Mucosa of rectum (tissue), 2 donors: Measurements from ENCODE around the gene TCF12.

ENCODE experiments used
- H3K27ac ChIP-seq, 2 donors: one replicate each; pipeline ENCODE4 v1.7.0; 2013; ENCODE audit warnings: inconsistent platforms in 2 of 2, low read depth in 2 of 2, low read length in 2 of 2
- H3K27me3 ChIP-seq, 2 donors: one replicate each; pipeline ENCODE4 v1.7.0; 2013; ENCODE audit warnings: low read length in 2 of 2; ENCODE audit not compliant: control insufficient read depth in 2 of 2, insufficient read depth in 2 of 2
- H3K36me3 ChIP-seq, 2 donors: one replicate each; pipeline ENCODE4 v1.7.0; 2013; ENCODE audit warnings: low read length in 2 of 2; ENCODE audit not compliant: control insufficient read depth in 2 of 2, insufficient read depth in 2 of 2
- H3K4me1 ChIP-seq, 2 donors: one replicate each; pipeline ENCODE4 v1.7.0; 2013; ENCODE audit warnings: low read length in 2 of 2, mild to moderate bottlenecking in 1 of 2; ENCODE audit not compliant: control insufficient read depth in 2 of 2, insufficient read depth in 2 of 2
- H3K4me3 ChIP-seq, 2 donors: one replicate each; pipeline ENCODE4 v1.7.0; 2013; ENCODE audit warnings: low read length in 2 of 2
- H3K9ac ChIP-seq, 2 donors: one replicate each; pipeline ENCODE4 v1.7.0; 2013; ENCODE audit warnings: low read length in 2 of 2, low read depth in 1 of 2, mild to moderate bottlenecking in 1 of 2
- H3K9me3 ChIP-seq, 2 donors: one replicate each; pipeline ENCODE4 v1.7.0; 2013; ENCODE audit warnings: low read length in 2 of 2; ENCODE audit not compliant: control insufficient read depth in 2 of 2
- donor health status: healthy.
- donor health status: Normal muscosa, but diverticular disease.

The TCF12 gene

DNA sequence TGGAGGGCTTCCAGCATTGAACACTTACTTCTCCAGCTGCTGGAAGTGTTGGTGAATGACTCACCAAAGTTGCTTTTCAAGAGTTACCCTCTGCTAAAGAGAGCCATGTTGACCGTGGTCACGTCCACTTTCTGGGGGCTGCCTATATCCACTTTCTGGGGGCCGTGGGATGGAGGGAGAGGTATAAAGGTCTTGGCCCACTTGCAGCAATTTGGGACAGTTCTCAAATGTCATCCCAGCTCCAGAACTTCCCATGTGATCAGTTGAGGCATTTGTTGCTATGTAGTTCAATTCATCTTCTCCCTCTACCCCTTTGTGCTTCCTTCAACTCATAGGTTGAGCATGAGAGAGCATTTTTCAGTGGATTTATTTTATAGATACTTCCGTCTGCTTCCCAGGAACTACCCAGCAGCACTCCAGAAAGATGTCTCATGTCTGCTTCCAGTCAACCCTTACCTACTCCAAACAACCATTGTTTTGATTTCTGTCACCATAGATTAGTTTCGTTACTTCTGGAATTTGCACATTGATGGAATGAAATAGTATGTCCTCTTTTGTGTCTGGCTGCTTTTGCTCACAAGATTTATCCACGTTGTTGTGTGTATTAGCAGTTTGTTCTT, 130.6 kb downstream of the TCF12 start:
- H3K27me3 ChIP-seq, result no peaks in the 10 kb centered on the region
- no peak overlapping the region for H3K27ac ChIP-seq
- no peak overlapping the region for H3K9ac ChIP-seq
- H3K4me1 ChIP-seq, result peaks cover 4% of the 10 kb centered on the region in 2 donors
- H3K36me3 ChIP-seq, result no peaks in the 10 kb centered on the region
- no peak overlapping the region for H3K4me3 ChIP-seq
- no peaks in the 10 kb centered on the region for H3K9me3 ChIP-seq

GRCh38 chr15:57053470-57053869, 135.0 kb downstream of the TCF12 start:
- no peak overlapping the region for H3K4me3 ChIP-seq
- peaks cover 5 to 13% of the 10 kb centered on the region in 2 donors for H3K4me1 ChIP-seq
- no peak overlapping the region for H3K9ac ChIP-seq
- no peaks in the 10 kb centered on the region for H3K27me3 ChIP-seq
- no peaks in the 10 kb centered on the region for H3K9me3 ChIP-seq
- H3K36me3 ChIP-seq, result no peaks in the 10 kb centered on the region
- H3K27ac ChIP-seq, result no peak overlapping the region

DNA sequence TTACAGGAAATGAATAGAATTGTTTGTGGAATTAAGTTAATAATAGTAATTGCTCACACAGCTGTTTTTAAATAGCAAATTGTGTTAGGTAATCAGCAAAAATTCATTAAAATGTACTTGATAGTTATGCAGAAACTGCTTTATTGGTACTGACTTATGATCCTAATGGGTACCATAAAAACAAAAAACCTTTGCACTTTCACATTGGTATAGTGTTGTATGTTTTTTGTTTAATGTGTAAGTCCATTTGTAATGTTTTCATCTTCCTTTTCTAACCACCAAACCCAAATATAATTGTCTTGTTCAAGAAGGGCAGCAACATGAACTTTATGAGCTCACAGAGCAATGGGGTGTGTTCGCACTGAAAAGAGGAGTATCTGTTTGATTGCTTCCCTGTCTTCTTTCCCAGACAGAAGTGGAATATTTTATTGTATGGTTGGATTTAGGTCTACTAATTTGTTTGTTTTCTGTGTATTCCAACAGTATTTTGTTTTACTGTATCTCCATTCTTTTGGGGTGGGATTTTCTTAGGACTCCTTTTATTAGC, 135.8 kb downstream of the TCF12 start:
- no peak overlapping the region for H3K4me3 ChIP-seq
- H3K9ac ChIP-seq, result no peak overlapping the region
- no peak overlapping the region for H3K27ac ChIP-seq
- H3K4me1 ChIP-seq, result peaks cover 5 to 13% of the 10 kb centered on the region in 2 donors
- no peaks in the 10 kb centered on the region for H3K9me3 ChIP-seq
- no peaks in the 10 kb centered on the region for H3K27me3 ChIP-seq
- no peaks in the 10 kb centered on the region for H3K36me3 ChIP-seq

GRCh38 chr15:57056357-57056756, 137.9 kb downstream of the TCF12 start:
- Histone ChIP-seq H3K9me3 (no peaks in the 10 kb centered on the region), H3K27ac (no peak overlapping the region), H3K27me3 (no peaks in the 10 kb centered on the region), H3K9ac (no peak overlapping the region), H3K4me1 (peaks cover 3 to 13% of the 10 kb centered on the region in 2 donors), H3K4me3 (no peak overlapping the region), H3K36me3 (no peaks in the 10 kb centered on the region)

- H3K36me3 ChIP-seq, result no peaks in the 10 kb centered on the region
- peaks cover 3 to 13% of the 10 kb centered on the region in 2 donors for H3K4me1 ChIP-seq
- H3K4me3 ChIP-seq, result no peak overlapping the region
- no peak overlapping the region for H3K27ac ChIP-seq
- H3K9me3 ChIP-seq, result no peaks in the 10 kb centered on the region
- no peak overlapping the region for H3K9ac ChIP-seq
- H3K27me3 ChIP-seq, result no peaks in the 10 kb centered on the region
Measured at GRCh38 chr15:57057134-57057930, 138.9 kb downstream of the TCF12 start.

DNA sequence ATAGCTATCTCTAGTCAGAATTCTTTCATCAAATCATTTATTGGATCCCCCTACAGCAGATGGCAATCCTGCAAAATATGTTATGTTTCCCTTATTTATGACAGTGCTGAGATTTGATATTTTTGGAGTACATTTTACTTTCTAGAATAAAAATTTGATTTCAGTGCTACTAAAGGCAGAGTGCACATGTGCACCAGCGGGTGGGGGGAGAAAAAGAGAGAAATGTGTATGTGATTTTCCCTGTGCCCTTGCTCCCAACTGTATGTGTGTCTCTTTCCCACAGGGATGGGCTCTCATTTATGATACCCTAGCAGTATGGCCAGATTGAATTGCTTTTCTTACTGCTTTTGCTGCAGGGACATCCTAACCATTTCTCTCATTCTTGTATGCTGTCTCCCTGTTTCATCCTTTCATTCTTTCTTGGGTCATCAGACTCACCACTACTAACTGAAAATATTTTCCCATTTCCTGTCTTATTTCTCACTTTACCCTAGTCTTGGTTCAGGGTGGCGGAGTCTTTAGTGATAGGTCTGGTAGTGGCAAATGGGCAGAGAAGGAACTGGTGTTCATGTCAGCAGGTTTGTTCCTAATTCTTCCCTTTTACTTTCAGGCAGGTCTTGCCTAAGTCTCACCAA, 140.7 kb downstream of the TCF12 start:
- Histone ChIP-seq H3K4me3 (no peak overlapping the region), H3K36me3 (no peaks in the 10 kb centered on the region), H3K9ac (no peak overlapping the region), H3K9me3 (no peaks in the 10 kb centered on the region), H3K27ac (no peak overlapping the region), H3K27me3 (no peaks in the 10 kb centered on the region), H3K4me1 (peaks cover under 1 to 8% of the 10 kb centered on the region in 2 donors)

- Histone ChIP-seq H3K27me3 (no peaks in the 10 kb centered on the region), H3K9ac (no peak overlapping the region), H3K27ac (no peak overlapping the region), H3K4me1 (peaks cover 0 to 3% of the 10 kb centered on the region in 2 donors), H3K36me3 (no peaks in the 10 kb centered on the region), H3K4me3 (no peak overlapping the region), H3K9me3 (no peaks in the 10 kb centered on the region)
Measured at GRCh38 chr15:57060799-57061198, 142.4 kb downstream of the TCF12 start.

- no peak overlapping the region for H3K27ac ChIP-seq
- no peaks in the 10 kb centered on the region for H3K36me3 ChIP-seq
- no peaks in the 10 kb centered on the region for H3K9me3 ChIP-seq
- H3K4me1 ChIP-seq, result peaks cover 0 to 3% of the 10 kb centered on the region in 2 donors
- no peak overlapping the region for H3K4me3 ChIP-seq
- no peak overlapping the region for H3K9ac ChIP-seq
- H3K27me3 ChIP-seq, result no peaks in the 10 kb centered on the region
Measured at GRCh38 chr15:57061281-57061680, 142.8 kb downstream of the TCF12 start.

- Histone ChIP-seq H3K9ac (no peak overlapping the region), H3K9me3 (no peaks in the 10 kb centered on the region), H3K4me1 (peaks cover 0 to 3% of the 10 kb centered on the region in 2 donors), H3K27me3 (no peaks in the 10 kb centered on the region), H3K27ac (no peak overlapping the region), H3K36me3 (no peaks in the 10 kb centered on the region), H3K4me3 (no peak overlapping the region)
Measured at GRCh38 chr15:57061696-57062095, 143.3 kb downstream of the TCF12 start.

GRCh38 chr15:57064033-57064432, 145.6 kb downstream of the TCF12 start:
- no peaks in the 10 kb centered on the region for H3K36me3 ChIP-seq
- no peaks in the 10 kb centered on the region for H3K9me3 ChIP-seq
- H3K27me3 ChIP-seq, result no peaks in the 10 kb centered on the region
- no peak overlapping the region for H3K9ac ChIP-seq
- H3K27ac ChIP-seq, result no peak overlapping the region
- H3K4me1 ChIP-seq, result no peaks in the 10 kb centered on the region
- no peak overlapping the region for H3K4me3 ChIP-seq
